Ureter (tissue), 1 donor: ENCODE results near the gene TMCO5A. TPM values are rescaled to one million over a fixed set of nuclear protein-coding genes. Genes with fewer than 3 reads are reported as not detected.
"Not testable (repeated sequence)": the region's sequence is repeated elsewhere in the genome, so short reads cannot be mapped to it uniquely, and the experiment has no call there.

Experiments
- DNase-seq: peaks from one replicate; pipeline ENCODE4 v3.0.0-alpha.2; 2020; ENCODE audit warnings: low spot score
- total RNA-seq: library from RNA; stranded (reverse); gene quantifications from one replicate; pipeline ENCODE4 v1.2.4, GENCODE V29; 2023
- donor health status: DM: yes; HTN: yes; CAD: no.

TMCO5A gene
- not detected for total RNA-seq

DNA sequence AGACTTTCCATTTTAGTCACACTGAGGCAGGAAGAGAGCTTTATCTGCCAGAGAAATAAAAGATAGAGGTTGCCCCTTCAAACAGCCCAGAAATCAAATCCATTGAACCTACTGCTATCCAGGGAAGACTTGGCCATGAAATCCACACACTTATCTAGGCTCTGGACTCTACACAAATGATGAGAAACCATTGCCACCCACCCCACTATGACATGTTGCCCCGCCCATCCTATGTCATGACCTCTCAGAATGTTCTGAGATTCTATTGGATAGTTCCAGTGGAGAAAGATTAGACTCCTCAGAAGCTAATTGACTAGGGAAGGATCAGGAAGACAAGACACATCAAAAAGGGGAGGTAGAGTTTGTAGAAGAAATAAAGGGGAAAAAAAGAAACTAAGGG is at the start of gene TMCO5A:
TMCO5A (plus strand) TSS at position 301 of the 400 bp plus-strand sequence. CDS start 1,684 bp downstream, outside the sequence.
- no peak for DNase-seq

DNA sequence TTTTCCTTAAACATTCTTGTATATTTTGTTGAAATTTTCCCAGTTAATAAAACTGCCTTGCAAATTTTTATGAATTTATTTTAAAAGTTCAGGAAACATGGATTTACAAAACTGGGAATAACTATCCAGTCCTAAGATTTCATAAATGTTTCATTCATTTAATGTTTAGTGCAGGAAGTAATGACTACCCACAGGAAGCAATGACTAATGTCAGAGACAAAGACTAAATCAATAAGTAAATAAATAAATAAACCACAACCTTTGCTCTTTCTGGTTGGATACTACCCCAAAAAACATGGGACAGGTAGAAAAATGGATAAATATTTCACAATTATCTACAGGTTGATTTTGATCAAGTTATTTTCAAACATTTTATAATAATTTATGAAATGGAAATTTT is 48.8 kb upstream of the TMCO5A start:
- no peak for DNase-seq

DNA sequence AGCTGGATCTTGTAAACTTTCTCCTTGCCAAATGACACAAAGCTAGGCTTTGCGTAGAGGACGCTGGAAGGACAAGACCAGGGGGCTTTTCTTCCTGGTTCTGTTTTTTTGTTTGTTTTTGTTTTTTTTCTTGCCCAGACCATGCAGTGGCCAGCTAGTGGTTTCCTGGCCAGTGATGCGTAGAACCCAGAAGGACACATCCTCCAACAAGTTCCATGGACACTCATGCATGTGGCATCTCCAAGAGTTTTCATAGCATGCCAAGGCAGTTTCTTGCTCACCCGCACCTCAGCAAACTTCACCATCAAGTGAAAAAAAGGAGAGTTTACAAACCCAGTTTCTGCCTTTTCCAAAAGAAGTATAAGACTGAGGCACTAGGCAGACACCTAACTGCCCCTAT is 46.1 kb upstream of the TMCO5A start:
- DNase-seq = no peak

DNA sequence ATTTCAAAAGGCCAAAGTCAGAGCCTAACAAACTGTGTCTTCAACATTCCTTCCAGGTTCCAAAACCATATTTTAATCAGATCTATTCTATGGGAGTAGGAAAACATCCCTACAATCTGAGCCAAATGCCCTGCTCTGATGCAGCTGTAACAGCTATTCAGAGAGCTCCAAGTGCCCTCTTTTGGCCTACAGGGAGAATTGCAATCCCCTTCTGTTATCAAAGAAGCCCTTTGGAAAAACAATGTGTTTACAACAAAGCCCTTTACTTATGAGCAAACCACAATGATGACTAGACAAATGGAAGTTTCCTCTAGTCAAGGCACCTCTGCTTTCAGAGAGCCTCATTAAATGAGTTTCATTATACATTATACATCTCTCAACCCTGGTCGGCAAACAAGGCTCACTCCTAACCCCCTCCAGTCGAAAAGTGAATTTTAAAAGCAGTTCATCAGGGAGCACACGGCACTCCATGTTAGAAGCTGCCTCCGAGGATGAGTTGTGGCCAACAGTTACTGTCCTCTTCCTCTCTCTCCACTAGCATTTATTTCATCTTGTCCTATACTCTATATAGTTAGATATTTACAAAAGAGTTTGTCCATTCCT is 42.6 kb upstream of the TMCO5A start:
- no peak for DNase-seq

DNA sequence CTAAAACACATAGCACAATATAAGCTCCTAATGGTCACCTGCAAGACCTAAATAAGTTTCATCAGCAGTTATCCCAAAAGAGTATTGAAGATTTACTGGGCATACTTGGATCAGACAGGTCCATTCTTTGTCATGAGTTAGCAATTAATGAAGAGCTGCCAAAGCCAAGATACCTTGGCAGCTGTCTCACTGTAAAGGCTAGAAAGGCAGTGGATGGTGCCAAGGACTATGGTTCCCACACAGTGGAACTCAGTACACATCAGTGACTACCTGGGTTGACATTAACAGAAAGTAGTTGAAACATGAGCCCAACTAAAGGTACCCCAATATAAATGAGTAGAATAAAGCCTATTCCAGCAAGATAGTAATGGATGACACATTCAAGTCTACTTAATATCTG is 41.1 kb upstream of the TMCO5A start:
- DNase-seq = no peak

DNA sequence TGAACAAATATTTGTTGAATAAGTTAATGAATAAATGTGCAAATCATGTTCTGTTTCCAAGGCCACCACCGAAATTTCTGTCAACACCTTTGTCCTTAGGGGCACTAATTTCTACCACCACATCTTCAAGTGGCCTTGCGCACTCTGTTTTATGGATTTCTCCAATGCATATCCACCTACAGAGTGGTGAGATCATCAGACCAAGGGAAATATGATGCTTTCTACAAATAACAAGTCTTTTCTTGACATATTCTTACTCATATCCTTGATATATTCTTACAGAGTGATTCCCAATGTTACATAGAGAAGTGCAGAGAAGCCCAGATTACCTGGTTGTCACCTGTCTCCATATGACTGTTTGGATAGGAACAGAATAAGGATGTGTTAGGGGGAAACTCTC is 36.1 kb upstream of the TMCO5A start:
- DNase-seq = no peak

DNA sequence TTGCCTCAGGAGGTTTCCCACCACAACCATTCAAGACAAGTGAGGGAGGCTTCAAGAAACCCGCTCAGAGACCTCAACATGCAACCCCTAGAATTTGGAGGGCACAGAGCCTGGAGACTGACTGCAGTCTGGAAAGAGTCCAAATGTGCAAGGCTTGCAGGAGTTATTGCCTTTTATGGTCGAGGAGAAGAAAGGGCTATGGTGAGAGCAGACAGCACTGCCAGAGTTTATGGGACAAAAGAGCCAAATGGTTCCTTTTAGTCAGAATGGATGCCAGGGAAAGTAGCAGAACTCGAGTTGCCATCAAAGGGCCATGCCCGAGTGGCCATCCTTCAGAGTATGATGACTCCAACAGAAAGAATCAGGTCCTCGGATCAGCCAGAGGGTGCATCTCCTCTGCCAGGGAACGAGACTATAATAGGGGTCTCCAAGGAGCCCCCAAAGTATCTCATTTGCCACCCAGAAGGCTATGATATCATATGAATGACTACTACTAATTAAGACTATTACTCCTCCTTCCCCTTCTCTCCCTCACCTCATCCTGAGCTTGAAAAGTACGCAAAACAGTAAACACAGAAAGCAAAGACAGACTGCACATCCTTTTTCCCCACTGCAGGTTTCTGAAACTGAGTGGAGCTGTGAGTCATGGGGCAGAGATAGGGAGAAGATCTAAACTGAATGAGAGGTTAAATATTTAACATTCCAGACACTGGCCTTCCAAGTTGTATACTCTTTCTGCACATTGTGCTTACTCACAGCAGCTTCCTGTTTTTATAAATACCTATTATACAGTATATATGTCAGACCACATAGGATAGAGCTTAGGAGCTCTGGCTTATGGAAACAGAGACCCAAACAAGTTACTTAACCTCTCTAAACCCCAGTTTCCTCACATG is 33.9 kb upstream of the TMCO5A start:
- no peak for DNase-seq

DNA sequence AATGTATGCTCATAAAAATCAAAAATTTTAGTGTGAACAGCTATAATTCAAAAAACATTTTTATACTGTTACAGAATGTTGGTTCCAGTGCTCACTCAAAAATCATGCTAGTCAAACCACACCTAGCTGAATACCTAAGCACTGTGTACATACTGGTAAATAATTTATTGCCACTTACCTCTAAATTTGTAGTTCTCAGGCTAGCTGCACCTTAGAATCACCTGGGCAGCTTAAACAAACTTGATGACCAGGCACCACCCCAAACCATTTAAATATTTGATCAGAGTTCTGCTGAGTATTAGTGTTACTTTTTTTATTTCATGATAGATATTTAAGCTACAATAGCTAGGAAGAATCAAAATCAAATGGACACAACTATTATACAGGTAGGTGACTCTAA is 32.3 kb upstream of the TMCO5A start:
- no peak for DNase-seq

DNA sequence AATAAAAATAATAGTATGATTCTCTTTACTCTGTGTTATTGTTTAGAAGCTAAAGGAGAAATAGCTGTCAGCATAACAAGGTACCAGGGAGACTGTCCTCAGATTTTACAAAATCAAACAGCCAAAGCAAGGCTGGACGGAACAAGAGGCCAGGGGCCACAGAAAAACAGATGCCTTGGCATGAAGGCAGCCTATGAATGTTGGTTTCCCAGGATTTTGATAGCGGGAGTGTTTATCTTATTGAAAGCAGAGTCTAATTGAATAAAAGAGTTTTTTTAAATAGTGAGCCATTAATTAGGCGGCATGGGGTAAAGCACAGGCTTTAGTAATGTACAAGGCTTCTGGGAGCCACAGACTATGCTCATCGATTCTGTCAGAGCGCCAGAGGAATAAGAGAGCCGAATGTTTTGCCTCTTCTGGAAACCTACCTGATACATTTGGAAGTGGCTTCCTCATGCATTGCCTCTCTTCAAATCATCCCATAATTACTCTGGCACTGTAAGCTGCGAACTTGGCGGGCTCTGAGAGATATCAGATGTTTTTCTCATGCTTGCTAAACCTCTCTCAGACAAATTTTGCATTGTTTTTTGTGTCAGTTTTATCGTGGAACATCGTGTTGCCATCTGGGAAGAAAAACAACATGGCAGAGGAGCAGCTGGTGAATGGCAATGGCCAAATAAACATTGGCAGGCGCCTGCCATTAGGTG is 30.4 kb upstream of the TMCO5A start:
- no peak for DNase-seq

DNA sequence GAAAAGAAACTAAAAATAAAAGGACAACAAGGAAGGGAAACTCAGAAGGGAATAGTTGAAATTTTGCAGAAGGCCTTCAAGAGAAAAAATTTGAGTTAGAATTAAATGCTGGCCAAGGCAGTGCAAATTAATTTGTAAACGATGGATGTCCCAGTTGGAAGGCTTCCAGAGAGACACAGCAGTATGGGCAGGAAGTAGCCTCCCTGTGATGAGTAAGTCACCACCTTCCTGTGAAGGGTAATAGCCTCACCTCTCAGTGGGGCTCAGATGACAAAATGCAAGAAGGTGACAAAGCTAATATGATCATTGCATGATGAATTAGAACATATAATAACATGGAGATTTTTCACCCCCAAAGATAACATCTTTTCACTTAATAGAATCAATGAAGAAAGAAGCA is 27.3 kb upstream of the TMCO5A start:
- DNase-seq = no peak

DNA sequence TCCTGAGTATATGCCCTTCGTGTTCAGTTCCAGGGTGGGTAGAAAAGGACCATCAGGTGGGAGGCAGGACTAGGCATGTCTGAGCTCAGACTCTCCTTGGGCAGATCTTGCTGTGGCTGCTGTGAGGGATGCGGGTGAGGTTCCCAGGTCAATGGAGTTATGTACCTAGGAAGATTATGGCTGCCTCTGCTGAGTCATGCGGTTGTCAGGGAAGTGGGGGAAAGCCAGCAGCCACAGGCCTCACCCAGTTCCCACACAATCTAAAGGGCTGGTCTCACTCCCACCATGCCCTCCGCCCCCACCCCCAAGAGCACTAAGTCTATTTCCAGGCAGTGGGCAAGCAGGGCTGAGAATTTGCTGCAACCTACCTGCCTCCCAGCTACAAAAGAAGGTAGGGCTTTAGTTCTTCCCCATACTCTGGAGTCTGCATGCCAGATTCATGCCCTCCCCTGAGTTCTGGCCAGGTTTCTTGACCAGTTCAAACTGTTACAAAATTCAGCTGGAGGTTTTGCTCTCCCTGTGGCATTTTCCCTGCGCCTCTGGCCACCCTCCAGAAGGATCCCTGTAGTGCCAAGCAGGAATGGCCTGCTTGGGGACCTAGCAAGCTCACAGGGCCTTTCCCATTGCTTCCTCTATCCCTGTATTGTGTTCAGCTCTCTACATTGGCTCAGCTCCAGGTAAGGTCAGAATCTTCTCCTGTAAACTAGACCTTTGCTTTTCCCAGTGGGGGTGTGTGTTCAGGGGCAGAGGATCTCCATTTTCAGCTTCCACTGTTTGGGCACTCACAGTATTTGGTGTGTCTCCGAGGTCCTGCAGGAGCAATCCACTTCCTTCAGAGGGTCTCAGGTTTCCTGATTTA is 12.7 kb upstream of the TMCO5A start:
- no peak for DNase-seq

DNA sequence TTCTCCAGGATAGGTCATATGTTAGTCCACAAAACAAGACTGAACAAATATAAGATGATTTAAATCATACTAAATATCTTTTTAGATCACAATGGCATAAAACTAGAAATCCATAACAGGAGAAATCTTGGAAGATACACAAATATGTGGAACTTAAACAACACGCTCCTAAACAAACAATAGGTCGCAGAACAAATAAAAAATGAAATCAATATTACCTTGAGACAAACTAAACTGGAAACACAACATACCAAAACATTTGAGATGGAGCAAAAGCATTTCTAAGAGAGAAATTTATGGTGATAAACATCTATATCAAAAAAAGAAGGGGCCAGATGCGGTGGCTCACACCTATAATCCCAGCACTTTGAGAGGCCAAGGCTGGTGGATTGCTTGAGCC is 8.3 kb upstream of the TMCO5A start:
- no peak for DNase-seq

DNA sequence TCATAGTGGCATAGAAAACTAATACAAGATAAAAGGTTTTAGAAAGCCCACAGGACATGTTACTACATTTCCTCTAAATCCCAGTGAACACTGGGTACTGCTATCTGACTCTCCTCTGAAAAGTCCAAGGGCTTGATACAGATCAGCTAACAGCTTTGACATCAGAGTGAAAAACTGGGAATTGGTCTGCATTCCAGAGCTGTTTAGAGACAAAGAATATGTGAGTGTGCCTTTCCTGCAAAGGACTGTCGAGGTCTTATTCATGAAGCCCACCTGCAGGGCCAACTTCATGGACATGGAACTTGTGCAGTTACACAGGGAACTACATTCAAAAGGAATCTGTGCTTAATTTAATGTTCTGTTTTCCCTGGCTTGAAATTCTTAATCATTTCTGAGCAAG is 5.2 kb upstream of the TMCO5A start:
- no peak for DNase-seq

DNA sequence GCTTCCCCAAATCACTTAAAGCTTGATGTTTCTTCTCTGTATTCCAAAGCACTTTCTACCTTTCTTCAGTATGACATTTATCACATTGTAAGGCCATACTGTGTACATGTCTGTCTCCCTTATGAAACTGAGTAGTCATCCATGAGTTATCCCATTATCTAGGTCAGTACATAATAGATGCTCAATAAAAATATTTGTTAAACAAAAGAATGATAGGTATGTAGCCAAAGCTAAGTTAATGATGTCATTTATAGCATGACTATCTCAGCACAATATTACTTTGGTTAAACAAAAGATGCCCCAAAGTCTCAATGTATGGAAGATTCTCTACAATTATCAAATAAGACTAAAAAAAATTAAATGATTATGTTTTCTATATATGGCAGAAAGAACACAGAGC is 3.1 kb upstream of the TMCO5A start:
- no peak for DNase-seq

DNA sequence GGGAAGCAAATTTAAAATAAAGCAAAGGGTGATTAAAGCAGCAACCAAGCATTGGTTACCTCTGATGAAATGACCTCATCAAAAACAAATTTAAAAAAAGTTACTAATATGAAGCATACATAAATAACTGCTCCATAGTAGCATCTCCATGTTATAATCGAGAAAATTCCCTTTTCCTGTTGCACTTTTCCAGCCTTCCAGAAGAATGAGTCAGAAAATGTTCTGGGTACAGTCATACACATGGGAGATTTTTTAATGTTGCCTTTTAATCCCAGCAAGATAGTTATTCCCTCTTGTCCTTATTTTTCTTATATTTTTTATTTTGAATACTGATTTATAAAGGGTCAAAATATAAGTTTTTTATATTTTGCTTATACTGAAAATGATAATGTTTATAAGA is 2.6 kb upstream of the TMCO5A start:
- no peak for DNase-seq

DNA sequence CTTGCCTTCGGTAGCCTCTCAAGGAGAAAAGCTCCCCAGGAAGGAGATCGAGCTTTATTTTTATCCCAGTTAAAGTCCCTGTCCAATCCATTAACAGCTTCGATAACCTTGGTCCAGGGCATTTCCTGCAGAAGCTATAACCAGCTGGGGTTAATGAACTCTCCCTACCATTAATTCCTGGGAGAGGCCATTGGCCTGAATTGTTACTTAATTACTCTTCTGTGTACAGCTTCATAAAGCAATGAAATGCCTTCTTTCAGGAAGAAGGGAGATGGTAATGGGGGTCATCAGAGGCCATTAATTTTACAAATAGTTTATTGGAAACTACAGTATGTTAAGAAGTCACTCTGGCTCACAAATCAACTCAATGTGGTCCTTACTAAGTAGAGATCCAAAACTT is 1.9 kb upstream of the TMCO5A start:
- DNase-seq = no peak

DNA sequence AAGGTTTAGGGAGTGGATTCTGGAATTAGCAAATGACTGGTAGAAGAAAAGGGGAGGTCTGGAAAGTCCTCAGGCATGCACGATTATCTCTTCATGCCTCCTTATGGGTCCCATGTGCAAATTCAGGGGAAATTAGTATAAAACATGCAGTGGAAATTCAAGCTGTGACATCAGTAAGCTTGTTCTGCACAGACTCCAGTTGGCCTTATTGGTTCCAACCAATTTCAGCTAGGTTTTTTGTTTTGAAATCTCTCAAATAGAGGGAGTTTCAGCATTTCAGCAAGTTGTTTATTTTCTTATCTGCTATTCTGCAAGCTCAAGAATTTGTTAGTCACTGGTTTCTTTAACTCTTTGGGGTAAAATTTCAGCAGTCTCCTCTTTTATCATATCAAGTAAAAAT is 774 bp upstream of the TMCO5A start:
- DNase-seq = no peak

DNA sequence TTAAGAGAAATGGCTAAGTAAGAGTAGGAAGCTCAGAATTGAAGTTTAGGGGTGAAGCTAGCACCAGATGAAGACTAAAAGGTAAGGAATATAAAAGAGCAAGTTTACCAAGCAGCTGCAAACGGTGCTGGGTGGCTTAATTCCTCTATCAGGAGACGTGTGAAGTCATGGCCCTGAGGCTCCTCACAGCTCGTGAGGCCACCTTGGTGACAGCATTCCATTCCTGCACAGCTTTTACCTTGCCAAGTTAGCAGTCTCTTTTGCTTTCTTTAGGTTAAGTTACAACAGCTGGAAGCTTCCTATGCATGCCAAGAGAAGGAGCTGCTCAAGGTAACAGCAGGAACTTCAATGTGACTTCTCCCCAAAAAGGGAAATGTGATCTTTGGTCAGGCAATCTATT is 6.4 kb downstream of the TMCO5A start:
- no peak for DNase-seq

DNA sequence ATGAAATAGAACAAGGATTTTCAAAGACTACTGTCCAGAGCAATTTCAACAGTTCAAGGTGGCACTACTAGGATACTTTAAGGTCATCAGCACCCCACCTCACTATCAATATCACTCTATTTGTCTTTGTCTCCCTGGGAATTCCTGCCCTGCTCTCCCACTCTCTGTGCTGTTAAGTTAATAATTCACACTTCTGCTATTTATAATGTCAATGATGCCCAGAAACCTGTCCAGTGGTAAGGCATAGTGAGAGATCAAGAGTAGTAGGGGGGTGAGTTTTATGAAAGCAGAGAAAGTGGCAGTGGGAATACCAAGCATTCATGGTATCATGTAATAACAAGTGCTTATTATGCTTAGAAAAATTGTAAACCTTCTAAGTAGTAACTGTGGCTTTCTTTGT is 7.3 kb downstream of the TMCO5A start:
- DNase-seq = no peak

DNA sequence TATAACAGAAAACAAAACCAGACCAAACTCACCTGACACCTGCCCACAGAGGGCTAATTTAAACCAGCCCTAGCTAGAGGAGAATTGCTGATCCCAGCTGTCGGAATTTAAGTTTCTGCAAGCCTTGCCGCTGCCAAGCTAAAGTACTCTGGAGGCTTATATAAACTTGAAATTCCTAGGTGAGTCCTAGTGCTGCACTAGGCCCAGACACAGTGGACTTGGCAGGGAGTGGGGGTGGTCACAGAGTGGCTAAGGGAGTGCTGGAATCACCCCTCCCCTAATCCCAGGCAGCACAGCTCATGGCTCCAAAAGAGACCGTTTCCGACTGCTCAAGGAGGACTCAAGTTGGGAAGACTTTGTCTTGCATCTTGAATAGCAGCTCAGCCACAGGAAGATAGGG is 17.6 kb downstream of the TMCO5A start:
- no peak for DNase-seq

DNA sequence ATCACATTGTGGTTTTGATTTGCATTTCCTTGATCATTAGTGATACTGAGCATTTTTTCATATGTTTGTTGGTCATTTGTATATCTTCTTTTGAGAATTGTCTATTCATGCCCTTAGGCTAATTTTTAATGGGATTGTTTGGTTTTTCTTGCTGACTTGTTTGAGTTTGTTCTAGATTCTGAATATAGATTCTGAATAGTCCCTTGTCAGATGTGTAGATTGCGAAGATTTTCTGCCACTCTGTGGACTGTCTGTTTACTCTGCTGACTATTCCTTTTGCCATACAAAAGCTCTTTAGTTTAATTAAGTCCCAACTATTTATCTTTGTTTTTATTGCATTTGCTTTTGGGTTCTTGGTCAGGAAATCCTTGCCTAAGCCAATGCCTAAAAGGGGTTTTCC is 26.3 kb downstream of the TMCO5A start:
- DNase-seq = not testable (repeated sequence)

DNA sequence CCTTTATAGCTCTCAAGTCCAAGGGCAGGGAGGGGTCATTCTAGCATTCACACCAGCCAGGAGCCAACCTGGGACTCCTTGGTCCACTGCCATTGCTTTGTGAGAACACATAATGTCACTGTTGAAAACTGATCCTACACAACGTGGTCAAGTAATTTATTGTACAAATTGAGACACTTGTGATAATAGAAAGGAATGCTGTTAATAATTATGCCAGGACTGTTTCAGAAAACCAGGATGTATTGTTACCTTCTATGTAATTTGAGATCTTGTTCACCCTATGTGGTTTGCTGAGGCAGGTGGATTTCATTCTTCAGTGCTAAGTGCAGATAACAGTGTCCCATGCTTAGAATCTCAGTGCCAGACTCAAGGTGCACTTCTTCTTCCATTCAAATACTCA is 33.3 kb downstream of the TMCO5A start:
- no peak for DNase-seq
